ENCODE results near the gene RHEBL1.

Gene RHEBL1

DNA sequence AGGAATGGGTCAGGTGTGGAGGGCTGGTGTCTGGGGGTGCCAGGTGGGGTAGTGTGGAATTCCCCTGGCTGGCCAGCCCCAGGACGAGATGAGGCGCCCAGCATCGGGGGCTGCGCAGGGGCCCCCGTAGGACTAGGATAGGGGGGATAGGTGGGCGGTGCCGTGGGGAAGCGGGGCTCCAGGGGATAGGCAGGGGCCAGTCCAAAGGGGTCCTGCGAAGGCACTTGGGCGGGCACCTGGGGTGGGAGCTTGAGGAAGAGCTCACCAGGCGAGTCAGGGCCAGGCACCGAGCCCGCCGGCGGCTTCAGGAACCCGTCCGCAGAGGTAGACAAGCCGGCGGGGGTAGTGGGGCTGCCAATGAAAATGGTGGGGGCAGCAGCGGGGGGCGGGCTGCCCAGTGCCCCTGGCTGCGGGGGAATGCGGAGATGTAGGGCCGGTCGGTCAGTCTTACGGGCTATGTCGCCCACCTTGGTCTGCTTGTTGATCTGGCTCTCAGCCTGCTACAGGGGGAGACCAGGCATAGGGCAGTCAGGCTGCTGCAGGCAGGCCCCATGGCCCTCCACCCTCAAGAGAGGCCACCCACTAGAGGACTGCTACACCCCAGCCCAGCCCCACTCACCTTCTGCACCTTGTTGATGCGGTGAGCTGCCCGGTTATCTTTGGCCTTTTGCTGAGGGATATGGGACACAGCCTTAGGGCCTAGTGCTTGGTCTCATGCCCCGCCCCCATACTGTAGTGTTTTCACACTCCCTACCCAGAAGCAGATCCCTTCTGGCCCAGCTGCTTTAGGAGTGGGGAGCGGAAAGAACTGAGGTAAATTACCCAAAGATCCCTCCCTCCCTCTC lies 28.5 kb downstream of the RHEBL1 start:
- H3K27me3 ChIP-seq (ENCODE audit: insufficient read depth, low read length), result no peaks in the 10 kb centered on the region
- H3K36me3 ChIP-seq (ENCODE audit: insufficient read depth, low read length), result peaks cover 99% of the 10 kb centered on the region
- no peak overlapping the region for H3K27ac ChIP-seq (ENCODE audit: low read depth, low read length)
- WGBS, result 97% methylated on average over 31 of the region's 31 CpGs
- no peaks in the 10 kb centered on the region for H3K4me1 ChIP-seq (ENCODE audit: insufficient read depth, low read length)
- H3K9ac ChIP-seq (ENCODE audit: low read depth, low read length), result no peak overlapping the region
- H3K9me3 ChIP-seq (ENCODE audit: insufficient read depth, low read depth, low read length), result no peaks in the 10 kb centered on the region
- no peak overlapping the region for H3K4me3 ChIP-seq (ENCODE audit: low read length)

GRCh38 chr12:49040364-49040855 lies 29.4 kb downstream of the RHEBL1 start:
- no peak overlapping the region for H3K27ac ChIP-seq (ENCODE audit: low read depth, low read length)
- no peaks in the 10 kb centered on the region for H3K4me1 ChIP-seq (ENCODE audit: insufficient read depth, low read length)
- no peak overlapping the region for H3K9ac ChIP-seq (ENCODE audit: low read depth, low read length)
- H3K36me3 ChIP-seq (ENCODE audit: insufficient read depth, low read length), result peaks cover 97% of the 10 kb centered on the region
- H3K27me3 ChIP-seq (ENCODE audit: insufficient read depth, low read length), result no peaks in the 10 kb centered on the region
- no peaks in the 10 kb centered on the region for H3K9me3 ChIP-seq (ENCODE audit: insufficient read depth, low read depth, low read length)
- H3K4me3 ChIP-seq (ENCODE audit: low read length), result no peak overlapping the region
- 95% methylated on average over 14 of the region's 14 CpGs for WGBS

DNA sequence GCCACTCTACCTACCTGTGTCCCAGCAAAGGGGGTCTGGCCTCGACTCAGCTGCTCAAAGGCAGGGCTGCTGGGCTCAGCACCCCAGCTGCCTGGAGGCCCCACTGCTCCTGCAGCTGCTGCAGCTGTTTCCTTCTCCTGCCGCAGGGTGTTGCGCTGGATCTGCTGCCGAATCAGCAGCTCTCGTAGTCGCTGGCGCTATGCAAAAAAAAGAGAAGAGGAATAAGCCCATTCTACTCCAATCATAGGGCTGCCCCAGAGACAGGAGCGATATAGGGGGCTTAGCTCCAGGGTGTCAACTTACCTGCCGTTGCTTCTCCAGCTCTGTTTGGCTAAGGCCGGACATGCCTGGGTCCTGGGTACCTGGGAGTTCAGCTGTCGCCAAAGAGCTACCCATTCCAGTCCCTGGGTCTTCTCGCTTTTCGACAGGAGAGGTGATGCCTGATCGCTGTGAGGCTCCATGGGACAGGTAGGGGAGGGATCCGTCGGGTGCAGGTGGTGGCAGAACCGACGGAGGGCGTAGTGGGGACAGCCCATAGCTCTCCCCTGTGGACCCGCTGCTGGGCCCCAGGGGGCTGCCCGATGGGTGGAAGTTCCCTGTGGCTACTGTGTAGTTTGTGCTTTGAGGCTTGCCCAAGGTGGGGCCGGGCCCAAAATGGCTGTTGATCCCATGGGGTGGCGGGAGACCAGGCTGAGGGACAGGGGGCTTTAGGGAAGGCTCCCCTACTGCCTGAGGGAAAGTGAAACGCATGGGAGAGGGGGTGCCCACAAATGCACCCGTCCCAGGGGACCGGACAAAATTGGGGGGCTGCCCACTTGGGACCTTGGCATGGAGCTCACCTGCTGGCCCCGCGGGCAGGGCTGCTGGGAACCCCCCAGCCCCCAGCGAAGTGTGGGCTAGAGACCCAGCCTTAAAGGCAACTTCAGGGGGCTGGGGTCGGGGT lies 30.1 kb downstream of the RHEBL1 start:
- WGBS, result 96% methylated on average over 30 of the region's 30 CpGs
- no peaks in the 10 kb centered on the region for H3K4me1 ChIP-seq (ENCODE audit: insufficient read depth, low read length)
- peaks cover 97% of the 10 kb centered on the region for H3K36me3 ChIP-seq (ENCODE audit: insufficient read depth, low read length)
- no peaks in the 10 kb centered on the region for H3K27me3 ChIP-seq (ENCODE audit: insufficient read depth, low read length)
- H3K9ac ChIP-seq (ENCODE audit: low read depth, low read length), result no peak overlapping the region
- no peak overlapping the region for H3K27ac ChIP-seq (ENCODE audit: low read depth, low read length)
- H3K4me3 ChIP-seq (ENCODE audit: low read length), result no peak overlapping the region
- H3K9me3 ChIP-seq (ENCODE audit: insufficient read depth, low read depth, low read length), result no peaks in the 10 kb centered on the region

DNA sequence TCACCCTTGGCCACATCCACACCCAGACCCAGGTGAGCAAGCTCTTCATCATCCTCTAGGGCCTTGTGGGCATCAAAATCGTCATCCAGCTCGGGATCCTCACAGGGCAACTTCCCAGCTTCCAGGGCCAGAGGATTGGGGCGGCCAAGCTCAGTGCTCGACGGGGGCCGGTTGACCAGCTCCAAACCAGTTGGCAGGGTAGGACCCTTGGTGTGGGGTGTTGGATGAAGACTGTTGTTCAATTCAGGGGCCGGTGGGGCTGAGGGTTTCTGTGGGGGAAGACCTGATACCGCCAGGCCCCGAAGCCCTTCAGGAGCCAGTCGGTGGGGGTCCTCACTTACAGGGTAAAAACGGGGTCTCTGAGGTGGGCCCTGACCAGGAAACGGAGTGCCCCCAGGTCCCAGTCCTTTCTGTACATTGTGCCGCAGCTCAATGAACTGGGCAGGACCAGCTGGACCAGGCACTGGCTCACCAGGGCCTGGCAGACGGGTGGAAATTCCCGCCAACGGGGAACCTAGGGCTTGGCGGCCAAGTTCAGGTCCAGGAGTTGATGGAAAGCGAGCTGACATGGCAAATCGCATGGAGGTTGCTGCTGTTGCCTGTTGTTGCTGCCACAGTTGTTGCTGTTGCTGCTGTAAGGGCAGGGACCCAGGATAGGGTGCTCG lies 31.4 kb downstream of the RHEBL1 start:
- Histone ChIP-seq H3K9ac (ENCODE audit: low read depth, low read length) (no peak overlapping the region), H3K9me3 (ENCODE audit: insufficient read depth, low read depth, low read length) (no peaks in the 10 kb centered on the region), H3K36me3 (ENCODE audit: insufficient read depth, low read length) (peaks cover 98% of the 10 kb centered on the region), H3K27me3 (ENCODE audit: insufficient read depth, low read length) (no peaks in the 10 kb centered on the region), H3K4me1 (ENCODE audit: insufficient read depth, low read length) (no peaks in the 10 kb centered on the region), H3K27ac (ENCODE audit: low read depth, low read length) (no peak overlapping the region), H3K4me3 (ENCODE audit: low read length) (no peak overlapping the region)
- 94% methylated on average over 20 of the region's 20 CpGs for WGBS

GRCh38 chr12:49037947-49038237 lies 31.9 kb downstream of the RHEBL1 start:
- Histone ChIP-seq H3K36me3 (ENCODE audit: insufficient read depth, low read length) (peaks cover 98% of the 10 kb centered on the region), H3K27me3 (ENCODE audit: insufficient read depth, low read length) (no peaks in the 10 kb centered on the region), H3K4me1 (ENCODE audit: insufficient read depth, low read length) (no peaks in the 10 kb centered on the region), H3K9ac (ENCODE audit: low read depth, low read length) (no peak overlapping the region), H3K9me3 (ENCODE audit: insufficient read depth, low read depth, low read length) (no peaks in the 10 kb centered on the region), H3K27ac (ENCODE audit: low read depth, low read length) (no peak overlapping the region), H3K4me3 (ENCODE audit: low read length) (no peak overlapping the region)
- WGBS, result 94% methylated on average over 7 of the region's 7 CpGs

DNA sequence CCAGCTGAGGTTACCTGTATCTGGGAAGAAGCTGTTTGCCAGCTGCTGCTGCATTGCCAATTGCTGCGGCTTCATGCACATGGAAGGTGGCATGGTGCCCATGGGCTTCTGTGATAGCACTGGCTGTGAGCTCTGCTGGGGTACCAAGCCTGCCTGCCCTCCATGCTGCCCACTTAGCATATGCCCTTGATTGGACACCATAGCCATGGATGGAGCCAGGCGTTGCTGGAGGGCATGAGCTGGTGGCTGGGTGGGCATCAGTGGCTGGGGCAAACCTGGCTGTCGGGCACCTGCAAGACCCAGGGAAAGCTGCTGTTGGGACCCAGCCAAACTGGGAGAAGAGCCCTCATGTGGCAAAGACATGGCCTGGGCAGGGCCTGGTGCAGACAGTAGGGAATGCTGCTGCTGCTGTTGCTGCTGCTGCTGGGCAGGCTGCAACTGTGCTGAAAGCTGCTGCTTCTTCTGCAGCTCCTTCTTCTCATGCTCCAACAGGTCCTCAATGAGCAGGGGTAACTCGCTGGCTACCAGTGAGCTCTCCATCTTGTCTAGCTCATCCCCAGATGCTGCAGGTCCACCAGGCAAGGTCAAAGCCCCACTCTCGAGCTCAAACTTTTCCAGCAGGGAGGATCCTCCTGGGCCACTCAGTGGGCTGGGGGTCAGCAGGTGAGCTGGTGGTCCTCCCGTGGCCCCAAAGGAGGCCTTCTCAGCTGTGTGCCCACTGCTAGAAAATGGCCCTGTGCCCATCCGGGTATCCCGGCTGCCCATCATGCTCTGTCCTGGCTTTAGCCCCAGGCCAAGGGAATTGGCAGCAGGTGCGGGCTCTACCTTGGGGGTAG lies 32.5 kb downstream of the RHEBL1 start:
- Histone ChIP-seq H3K27ac (ENCODE audit: low read depth, low read length) (no peak overlapping the region), H3K9me3 (ENCODE audit: insufficient read depth, low read depth, low read length) (no peaks in the 10 kb centered on the region), H3K4me3 (ENCODE audit: low read length) (no peak overlapping the region), H3K27me3 (ENCODE audit: insufficient read depth, low read length) (no peaks in the 10 kb centered on the region), H3K36me3 (ENCODE audit: insufficient read depth, low read length) (peaks cover 98% of the 10 kb centered on the region), H3K9ac (ENCODE audit: low read depth, low read length) (no peak overlapping the region), H3K4me1 (ENCODE audit: insufficient read depth, low read length) (no peaks in the 10 kb centered on the region)
- WGBS, result 95% methylated on average over 9 of the region's 9 CpGs

GRCh38 chr12:49036029-49036428 lies 33.8 kb downstream of the RHEBL1 start:
- peaks cover 98% of the 10 kb centered on the region for H3K36me3 ChIP-seq (ENCODE audit: insufficient read depth, low read length)
- no peak overlapping the region for H3K9ac ChIP-seq (ENCODE audit: low read depth, low read length)
- H3K27me3 ChIP-seq (ENCODE audit: insufficient read depth, low read length), result no peaks in the 10 kb centered on the region
- no peaks in the 10 kb centered on the region for H3K9me3 ChIP-seq (ENCODE audit: insufficient read depth, low read depth, low read length)
- WGBS, result 94% methylated on average over 4 of the region's 4 CpGs
- no peak overlapping the region for H3K4me3 ChIP-seq (ENCODE audit: low read length)
- no peak overlapping the region for H3K27ac ChIP-seq (ENCODE audit: low read depth, low read length)
- no peaks in the 10 kb centered on the region for H3K4me1 ChIP-seq (ENCODE audit: insufficient read depth, low read length)

DNA sequence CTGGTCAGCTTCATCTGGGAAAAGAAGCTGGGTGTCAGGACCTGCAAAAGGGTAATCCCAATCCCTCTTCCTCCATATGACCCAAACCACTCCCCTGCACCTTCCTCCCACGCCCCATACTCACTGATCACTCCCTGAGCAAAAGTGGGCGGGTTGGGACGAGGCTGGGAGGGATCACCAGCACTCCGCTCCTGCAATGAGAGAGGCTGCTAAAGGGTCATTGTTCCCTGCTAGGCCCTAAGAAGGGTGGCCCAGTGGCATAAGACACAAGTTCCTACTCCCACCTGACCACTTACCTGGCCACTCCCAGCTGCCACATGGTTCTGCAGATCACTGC lies 35.5 kb downstream of the RHEBL1 start:
- WGBS, result 96% methylated on average over 4 of the region's 4 CpGs
- H3K4me1 ChIP-seq (ENCODE audit: insufficient read depth, low read length), result no peaks in the 10 kb centered on the region

GRCh38 chr12:49033611-49034285 lies 36.0 kb downstream of the RHEBL1 start:
- WGBS, result 96% methylated on average over 12 of the region's 12 CpGs
- H3K4me1 ChIP-seq (ENCODE audit: insufficient read depth, low read length), result no peaks in the 10 kb centered on the region
- H3K36me3 ChIP-seq (ENCODE audit: insufficient read depth, low read length), result peaks cover 94% of the 10 kb centered on the region

More for the DNA sequence above, 35.5 kb downstream of the RHEBL1 start:
- H3K27ac ChIP-seq (ENCODE audit: low read depth, low read length), result no peak overlapping the region
- no peaks in the 10 kb centered on the region for H3K27me3 ChIP-seq (ENCODE audit: insufficient read depth, low read length)
- peaks cover 94% of the 10 kb centered on the region for H3K36me3 ChIP-seq (ENCODE audit: insufficient read depth, low read length)
- H3K4me3 ChIP-seq (ENCODE audit: low read length), result no peak overlapping the region
- H3K9ac ChIP-seq (ENCODE audit: low read depth, low read length), result no peak overlapping the region
- H3K9me3 ChIP-seq (ENCODE audit: insufficient read depth, low read depth, low read length), result no peaks in the 10 kb centered on the region

More at GRCh38 chr12:49033611-49034285, 36.0 kb downstream of the RHEBL1 start:
- H3K27ac ChIP-seq (ENCODE audit: low read depth, low read length), result no peak overlapping the region
- no peaks in the 10 kb centered on the region for H3K27me3 ChIP-seq (ENCODE audit: insufficient read depth, low read length)
- no peak overlapping the region for H3K9ac ChIP-seq (ENCODE audit: low read depth, low read length)
- no peak overlapping the region for H3K4me3 ChIP-seq (ENCODE audit: low read length)
- H3K9me3 ChIP-seq (ENCODE audit: insufficient read depth, low read depth, low read length), result no peaks in the 10 kb centered on the region

Data from HUES64 (cell line).